ENCODE measurements around the gene TDRD3. TPM values are rescaled to one million over a fixed set of nuclear protein-coding genes. Genes with fewer than 3 reads are reported as not detected.
"Not testable (repeated sequence)": the region's sequence is repeated elsewhere in the genome, so short reads cannot be mapped to it uniquely, and the experiment has no call there.

Gene TDRD3
- total RNA-seq, 1 donor, result 6.5 TPM

DNA sequence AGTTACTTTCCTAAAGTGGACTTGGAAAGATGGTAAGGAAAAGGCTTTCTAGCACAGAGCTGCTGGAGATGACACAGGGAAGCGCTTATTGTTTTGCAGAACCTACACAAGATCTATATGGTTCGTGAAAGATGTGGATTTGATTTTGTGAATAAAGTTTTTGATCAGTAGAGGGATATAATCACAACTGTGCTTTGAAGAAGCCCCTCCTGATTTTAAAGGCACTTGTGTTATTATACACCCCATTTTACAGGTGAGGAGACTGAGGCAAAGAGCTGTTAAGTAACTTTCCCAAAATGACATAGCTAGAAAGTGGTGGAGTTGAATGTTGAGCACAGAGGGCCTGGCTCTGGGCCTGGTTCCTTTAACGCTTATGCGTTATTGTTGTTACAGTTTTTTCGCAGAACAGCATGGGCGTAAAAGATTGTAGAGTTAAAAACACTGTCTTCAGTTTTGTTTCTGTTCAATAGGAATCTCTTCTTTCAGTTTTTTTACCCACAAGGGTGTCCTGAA is 1.4 kb downstream of the TDRD3 start:
- peak in 1 of 3 donors; percentile 6 for DNase-seq (ENCODE audit: low read depth in 2 of 3, low spot score in 2 of 3)

DNA sequence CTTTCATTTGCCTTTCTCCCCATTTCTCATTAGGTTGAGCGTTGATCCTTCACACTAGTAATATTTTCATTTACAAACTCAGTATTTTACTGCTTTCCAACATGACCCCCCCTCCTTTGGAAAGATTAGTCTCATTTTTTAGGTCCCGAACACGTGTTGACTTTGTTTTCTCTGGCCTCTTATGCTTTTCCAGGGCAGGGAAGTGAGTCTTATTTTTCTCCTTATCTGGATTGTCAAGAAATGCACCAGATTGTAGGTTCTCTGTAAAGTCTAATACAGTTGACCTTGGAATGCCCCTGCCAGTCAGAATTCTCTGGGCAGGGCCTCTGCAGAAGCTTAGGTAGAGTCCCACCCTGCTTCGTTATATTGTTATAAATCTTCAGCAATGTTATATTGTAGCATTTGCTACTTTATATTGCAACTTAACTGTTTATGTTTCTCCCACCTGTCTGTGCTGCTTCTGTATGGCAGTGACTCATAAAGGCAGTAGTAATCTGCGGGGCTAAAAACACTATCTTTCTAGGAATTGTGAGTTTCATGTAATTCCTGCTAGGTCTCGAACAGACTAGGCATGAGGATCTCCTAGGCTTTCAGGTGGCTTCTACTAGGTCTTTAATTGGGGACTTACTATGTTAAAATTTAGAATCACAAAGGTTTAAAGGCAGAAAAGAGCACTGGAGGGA is 2.0 kb downstream of the TDRD3 start:
- DNase-seq (ENCODE audit: low read depth in 2 of 3, low spot score in 2 of 3), result no peak

DNA sequence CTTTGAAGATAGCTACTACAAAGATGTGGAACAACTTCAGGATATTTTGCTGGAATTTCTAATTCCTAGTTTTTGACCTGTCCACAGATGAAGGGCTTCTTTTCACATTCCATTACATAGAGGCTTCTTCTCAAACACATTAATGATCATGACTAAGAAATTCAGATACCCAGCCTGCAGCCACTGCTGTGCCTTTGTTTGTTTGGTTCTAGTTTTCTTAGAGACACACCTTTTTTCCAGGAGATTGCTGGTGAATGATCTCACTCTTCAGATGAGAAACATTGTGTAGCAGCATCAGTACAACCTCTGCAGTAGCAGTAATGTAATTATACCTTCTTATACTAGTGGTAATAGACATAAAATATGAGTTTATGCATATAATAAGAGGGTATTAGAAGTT is 5.0 kb downstream of the TDRD3 start:
- no peak for DNase-seq (ENCODE audit: low read depth in 2 of 3, low spot score in 2 of 3)

DNA sequence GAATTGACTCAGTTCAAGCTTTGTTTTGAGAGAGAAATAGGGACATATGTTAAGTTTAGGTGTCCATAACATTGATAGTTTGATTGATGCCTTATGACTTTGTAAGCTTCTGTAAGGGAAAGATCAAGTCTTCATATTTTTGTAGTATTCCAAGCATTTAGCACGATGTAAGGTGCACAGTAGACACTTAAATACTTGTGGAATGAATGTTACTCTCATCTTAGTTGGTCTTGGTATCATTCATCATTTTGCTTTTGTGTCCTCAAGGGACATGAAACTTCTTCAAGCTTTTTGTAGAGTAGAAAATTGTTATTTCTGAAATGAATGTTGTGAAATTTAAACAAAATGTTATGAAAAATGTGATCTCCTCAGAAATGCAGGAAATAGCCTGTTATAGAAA is 10.1 kb downstream of the TDRD3 start:
- no peak for DNase-seq (ENCODE audit: low read depth in 2 of 3, low spot score in 2 of 3)

DNA sequence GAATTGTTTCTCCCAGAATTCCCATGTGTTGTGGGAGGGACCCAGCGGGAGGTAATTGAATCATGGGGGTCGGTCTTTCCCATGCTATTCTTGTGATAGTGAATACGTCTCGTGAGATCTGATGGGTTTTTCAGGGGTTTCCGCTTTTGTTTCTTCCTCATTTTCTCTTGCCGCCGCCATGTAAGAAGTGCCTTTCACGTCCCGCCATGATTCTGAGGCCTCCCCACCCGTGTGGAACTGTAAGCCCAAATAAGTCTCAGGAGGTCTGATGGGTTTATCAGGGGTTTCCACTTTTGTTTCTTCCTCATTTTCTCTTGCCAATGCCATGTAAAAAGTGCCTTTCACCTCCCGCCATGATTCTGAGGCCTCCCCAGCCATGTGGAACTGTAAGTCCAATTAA is 10.8 kb downstream of the TDRD3 start:
- DNase-seq (ENCODE audit: low read depth in 2 of 3, low spot score in 2 of 3), result not testable (repeated sequence)

DNA sequence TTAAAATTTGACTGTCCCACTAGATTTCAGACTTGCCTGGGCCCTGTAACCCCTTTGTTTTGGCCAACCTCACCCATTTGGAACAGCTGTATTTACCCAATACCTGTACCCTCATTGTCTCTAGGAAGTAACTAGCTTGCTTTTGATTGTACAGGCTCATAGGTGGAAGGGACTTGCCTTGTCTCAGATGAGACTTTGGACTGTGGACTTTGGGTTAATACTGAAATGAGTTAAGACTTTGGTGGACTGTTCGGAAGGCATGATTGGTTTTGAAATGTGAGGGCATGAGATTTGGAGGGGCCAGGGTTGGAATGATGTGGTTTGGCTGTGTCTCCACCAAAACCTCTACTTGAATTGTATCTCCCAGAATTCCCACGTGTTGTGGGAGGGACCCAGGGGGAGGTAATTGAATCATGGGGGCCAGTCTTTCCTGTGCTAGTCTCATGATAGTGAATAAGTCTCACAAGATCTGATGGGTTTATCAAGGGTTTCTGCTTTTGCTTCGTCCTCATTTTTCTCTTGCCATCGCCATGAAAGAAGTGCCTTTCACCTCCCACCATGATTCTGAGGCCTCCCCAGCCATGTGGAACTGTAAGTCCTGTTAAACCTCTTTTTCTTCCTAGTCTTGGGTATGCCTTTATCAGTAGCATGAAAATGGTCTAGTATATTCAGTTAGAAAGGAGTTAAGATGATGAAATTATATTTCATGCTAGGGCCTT is 12.7 kb downstream of the TDRD3 start:
- DNase-seq (ENCODE audit: low read depth in 2 of 3, low spot score in 2 of 3), result not testable (repeated sequence)

DNA sequence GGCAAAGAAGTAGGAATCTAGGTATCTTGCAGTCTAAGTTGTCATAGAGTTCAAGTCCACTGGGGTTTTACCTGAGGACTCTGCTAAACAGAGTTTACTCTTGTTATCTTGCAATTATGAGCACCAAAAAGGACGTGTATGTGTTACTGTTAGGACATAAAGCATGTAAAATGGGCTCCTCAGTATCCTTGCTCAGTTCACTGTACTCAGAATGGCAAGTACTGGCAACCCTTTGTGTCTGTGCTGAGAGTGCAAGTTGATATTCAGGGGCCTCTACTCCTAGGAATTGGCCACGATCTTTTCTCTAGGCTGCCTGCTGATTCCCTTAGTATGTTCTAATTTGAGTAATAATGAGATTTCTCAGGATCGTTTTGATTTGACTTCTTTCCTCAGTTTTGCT is 13.3 kb downstream of the TDRD3 start:
- DNase-seq (ENCODE audit: low read depth in 2 of 3, low spot score in 2 of 3), result no peak

DNA sequence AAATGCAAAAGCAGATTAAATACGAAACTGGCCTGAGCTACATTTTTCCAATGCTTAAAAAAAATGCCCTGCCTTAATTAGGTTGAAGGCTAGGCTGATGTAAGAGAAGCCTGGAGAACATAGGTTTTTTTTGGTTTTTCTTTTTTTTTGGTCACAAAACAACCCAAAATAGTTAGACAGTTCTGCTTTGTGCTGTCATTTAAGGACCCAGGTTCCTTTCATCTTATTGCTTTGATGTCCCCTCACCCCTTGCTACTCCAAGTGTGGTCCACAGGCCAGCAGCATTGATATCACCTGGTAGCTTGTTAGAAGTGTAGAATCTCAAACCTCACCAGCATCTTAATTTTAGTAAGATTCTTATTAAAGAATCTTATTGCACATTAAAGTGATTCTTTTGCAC is 14.4 kb downstream of the TDRD3 start:
- DNase-seq (ENCODE audit: low read depth in 2 of 3, low spot score in 2 of 3), result no peak

DNA sequence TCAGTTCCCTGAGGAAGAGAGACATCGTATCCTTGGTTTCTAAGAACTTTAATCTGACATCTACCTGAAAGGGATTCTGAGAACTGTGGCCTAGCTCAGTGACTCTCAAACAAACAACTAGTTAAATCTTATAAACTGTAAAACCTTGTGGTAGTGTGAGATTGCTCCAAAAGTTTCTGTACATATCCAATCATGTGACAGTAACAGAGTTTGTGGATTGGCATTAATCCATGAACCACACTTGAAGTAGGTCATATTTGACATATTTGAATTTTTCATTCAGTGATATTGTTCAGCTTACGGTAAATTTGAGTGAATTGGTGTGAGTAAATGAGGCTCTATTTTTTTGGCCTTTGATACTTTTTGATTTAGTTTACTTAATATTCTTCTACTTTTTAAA is 15.0 kb downstream of the TDRD3 start:
- peak in 1 of 3 donors; percentile 16 for DNase-seq (ENCODE audit: low read depth in 2 of 3, low spot score in 2 of 3)

DNA sequence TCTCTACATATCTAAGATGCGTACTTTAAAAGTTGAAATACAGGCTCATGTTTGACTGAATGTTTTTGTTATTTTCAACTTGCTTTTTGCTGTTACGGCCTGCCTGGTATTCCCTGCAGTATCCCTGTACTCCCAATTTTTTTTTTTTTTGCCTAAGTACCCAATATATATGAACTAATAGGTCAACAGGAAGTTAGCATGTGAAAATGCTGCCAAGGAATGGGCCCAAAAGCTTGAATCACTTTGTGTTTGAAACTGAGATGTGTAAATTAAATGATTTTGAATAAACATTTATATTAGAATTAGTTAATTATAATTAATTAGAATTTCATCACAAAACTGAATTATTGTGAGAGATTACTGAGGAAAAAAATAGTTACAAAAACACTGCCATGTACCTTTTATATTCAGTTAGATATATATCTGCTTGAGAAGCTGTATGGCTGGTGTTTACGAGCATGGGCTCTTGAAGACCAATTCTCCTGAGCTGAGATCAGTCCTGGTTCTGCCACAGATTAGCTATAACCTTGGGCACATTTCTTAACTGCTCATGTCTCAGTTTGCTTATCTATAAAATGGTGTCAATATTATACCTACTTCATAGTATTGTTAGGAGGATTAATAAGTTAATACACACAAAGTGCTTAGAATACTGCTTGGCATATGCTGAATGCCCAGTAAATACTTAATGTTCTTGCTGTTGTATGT is 16.0 kb downstream of the TDRD3 start:
- no peak for DNase-seq (ENCODE audit: low read depth in 2 of 3, low spot score in 2 of 3)

DNA sequence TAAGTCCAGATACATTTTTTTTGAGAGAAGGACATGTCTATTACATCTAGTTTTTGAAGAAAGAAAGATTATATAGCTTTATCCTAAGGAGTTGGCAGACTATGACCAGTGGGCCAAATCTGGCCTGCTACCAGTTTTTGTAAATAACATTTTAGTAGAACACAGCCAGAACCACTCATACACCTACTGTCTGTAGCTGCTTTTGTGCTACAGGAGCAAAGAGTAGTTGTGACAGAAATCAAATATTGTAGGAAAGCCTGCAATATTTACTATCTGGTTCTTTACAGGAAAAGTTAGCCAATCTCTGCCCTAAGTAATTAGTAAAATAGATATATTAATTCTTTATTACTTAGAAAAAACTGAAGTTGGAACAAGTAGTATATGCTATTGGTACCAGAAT is 17.2 kb downstream of the TDRD3 start:
- no peak for DNase-seq (ENCODE audit: low read depth in 2 of 3, low spot score in 2 of 3)

DNA sequence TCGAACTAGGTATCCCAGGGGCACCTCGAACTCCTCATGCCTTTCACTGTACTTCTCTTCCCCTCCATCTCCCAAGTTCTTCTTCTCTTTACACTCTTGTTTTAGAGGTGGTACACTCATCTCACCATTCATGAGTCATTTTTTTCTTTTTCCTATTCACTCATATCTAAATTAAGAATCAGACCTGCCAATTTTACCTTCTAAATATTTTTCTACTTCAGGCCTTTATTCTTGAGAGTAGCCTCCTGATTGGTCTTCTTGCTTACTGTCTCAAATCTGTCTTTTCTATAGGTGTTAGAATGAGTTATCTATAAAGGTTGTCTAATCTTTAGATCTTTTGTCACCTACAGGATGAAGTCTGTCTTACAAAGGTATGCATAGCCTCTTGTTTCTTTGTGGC is 20.7 kb downstream of the TDRD3 start:
- no peak for DNase-seq (ENCODE audit: low read depth in 2 of 3, low spot score in 2 of 3)

DNA sequence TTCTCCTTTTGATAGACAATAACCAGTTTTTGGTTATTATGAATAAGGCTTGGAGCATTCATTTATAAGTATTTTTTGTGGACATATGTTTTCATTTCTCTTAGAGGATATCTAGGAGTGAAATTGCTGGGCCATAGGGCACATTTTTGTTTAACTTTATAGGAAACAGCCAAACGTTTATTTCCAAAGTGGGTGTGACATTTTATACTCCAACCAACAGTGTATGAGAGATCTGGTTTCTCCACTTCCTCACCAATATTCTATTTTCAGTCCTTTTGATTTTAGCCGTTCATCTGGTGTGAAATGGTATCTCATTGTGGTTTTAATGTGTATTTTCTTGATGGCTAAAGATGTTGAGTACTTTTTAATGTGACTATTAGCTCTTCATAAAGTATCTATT is 21.9 kb downstream of the TDRD3 start:
- DNase-seq (ENCODE audit: low read depth in 2 of 3, low spot score in 2 of 3), result no peak

DNA sequence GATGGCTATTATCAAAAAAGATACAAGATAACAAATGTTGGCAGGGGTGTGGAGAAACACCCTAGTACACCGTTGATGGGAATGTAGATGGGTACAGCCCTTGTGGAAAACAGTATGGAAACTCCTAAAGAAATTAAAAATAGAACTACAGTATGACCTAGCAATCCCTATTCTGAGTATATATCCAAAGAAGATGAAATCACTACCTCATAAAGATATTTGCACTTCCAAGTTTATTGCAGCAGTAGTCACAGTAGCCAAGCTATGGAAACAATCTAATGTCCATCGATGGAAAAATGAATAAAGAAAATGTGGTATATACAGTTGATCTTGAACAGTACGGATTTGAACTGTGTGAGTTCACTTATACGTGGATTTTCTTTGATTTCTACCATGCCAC is 28.3 kb downstream of the TDRD3 start:
- DNase-seq (ENCODE audit: low read depth in 2 of 3, low spot score in 2 of 3), result no peak

DNA sequence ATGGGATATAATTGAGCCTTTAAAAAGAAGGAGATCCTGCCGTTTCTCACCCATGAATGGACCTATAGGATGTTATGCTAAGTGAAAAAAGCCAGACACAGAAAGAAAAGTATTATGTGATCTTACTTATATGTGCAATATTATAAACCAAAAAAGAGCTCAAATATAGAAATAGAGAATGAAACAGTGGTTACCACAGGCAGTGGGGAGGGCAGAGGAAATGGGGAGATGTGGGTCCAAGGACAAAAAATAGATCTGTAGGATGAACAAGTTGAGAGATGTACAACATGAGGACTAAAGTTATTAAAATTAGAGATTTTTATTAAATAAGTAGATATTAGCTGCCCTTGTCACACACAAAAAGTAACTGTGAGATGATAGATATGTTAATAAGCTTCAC is 29.1 kb downstream of the TDRD3 start:
- no peak for DNase-seq (ENCODE audit: low read depth in 2 of 3, low spot score in 2 of 3)

DNA sequence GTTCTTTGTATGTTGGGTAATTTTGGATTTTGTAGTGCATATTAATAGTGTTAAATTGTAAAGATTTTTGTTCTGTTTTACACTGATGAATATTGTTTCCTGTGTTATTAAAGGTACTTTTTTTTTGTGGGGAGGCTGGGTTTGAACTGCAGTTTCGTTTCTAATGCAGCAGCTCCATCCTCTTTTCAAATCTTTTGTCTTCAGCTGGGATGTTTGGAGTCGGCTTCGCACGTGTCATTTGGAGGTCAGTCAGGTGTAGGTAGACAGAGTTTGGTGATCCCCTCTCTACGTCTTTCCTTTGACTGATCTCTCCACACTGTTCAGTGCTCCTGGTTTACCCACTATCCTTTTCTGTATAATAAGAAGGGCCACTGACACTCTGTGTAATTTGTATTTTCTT is 30.3 kb downstream of the TDRD3 start:
- DNase-seq (ENCODE audit: low read depth in 2 of 3, low spot score in 2 of 3), result no peak

DNA sequence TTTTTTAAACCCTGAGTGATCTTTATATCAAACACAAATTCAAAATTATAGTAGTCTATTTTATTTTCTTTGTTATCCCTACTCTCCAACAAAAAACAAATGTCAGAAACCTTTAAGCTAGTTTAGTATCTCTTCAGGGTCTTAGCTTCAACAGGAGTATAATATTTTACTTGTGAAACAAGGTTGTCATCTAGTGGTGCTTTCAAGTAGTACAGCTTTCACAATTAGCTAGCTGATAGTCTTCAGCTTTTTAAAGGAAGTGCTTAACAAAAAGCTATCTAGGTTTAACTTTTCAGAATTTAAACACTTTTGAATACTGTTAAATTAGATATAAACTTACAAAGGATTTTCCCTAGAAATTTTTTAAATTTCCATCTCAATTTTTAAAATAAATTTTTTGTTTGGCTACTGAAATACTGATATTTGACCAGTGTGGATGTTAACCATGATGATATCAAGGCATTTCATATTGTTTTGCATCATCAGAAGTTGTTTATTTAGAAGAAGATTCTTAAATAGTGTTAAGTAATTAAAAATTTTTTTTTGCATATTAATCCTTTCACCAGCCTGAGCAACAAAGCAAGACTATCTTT is 34.2 kb downstream of the TDRD3 start:
- DNase-seq (ENCODE audit: low read depth in 2 of 3, low spot score in 2 of 3), result peak; percentile 11 to 80 (median 46)

DNA sequence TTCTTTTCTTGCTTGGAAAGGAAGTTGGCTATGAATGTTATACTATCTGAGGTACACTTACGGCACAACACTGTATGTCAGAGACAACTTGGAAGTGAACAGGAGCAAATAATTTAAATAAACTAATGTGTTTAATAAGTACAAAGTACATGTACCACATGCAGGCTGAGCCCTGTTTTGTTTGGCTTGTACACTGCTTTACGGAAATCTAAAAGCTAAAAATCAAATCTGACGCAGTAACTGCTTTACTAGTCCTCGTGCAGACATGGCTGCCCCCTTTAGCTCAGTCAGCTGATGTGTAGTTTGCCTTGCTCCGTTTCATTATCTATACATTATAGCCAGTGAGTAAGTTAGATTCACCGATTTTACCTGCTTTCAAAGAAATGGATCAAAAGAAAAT is 36.5 kb downstream of the TDRD3 start:
- no peak for DNase-seq (ENCODE audit: low read depth in 2 of 3, low spot score in 2 of 3)

DNA sequence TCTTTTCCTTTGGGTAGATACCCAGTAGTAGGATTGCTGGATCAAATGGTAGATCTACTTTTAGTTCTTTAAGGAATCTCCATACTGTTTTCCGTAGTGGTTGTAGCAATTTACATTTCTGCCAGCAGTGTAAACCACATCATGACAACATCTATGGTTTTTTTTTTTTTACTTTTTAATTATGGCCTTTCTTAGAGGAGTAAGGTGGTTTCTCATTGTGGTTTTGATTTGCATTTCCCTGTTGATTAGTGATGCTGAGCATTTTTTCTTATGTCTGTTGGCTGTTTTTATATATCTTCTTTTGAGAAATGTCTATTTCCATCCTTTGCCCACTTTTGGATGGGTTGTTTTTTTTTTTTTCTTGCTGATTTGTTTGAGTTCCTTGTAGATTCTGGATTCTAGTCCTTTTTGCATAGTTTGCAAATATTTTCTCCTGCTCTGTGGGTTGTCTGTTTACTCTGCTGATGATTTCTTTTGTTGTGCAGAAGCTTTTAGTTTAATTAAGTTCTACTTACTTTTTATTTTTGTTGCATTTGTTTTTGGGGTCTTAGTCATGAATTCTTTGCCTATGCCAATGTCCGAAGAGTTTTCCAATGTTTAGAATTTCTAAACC is 38.8 kb downstream of the TDRD3 start:
- no peak for DNase-seq (ENCODE audit: low read depth in 2 of 3, low spot score in 2 of 3)

DNA sequence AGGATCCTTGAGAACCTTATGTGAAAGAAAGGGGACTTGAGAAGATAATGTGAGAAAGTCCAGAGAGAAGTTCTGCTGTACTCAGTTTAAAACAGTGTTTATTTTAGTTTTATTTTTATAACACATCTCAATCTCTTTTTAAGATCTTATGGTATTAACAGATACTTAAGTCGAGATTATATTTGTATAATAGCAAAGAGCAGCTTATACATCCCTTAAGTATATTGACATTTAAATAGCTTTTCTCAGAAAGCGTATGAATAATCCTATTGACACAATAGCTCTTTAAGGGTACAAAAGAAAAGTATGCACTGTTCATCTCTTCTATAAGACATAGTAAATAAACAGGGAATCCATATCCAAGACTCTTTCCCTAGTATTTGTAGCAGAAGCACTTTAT is 42.2 kb downstream of the TDRD3 start:
- DNase-seq (ENCODE audit: low read depth in 2 of 3, low spot score in 2 of 3), result no peak

DNA sequence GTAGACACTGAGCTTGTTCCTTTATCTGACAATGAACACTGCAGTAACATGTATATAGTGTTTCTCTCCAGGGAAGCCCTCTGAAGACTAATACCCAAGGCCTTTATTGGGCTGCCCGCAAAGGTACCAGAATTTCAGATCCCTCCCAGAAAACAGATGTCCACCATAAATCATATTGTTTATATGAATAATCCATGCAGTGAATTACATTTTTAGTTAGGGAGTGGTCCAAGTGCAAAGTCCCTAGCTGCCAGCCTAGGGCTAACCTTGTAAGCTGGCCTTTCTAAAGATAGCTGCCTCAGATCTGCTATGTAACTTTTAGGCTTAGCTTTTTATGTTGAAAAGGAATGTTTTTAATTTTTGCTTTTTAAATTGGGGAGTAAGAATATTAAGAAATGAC is 44.7 kb downstream of the TDRD3 start:
- DNase-seq (ENCODE audit: low read depth in 2 of 3, low spot score in 2 of 3), result no peak

All from hematopoietic multipotent progenitor cell (in vitro differentiated cells).